NCI-H1436 (cell line): ENCODE data around the gene FLAD1.
"Not testable (repeated sequence)": the region's sequence is repeated elsewhere in the genome, so short reads cannot be mapped to it uniquely, and the experiment has no call there.

ENCODE experiments used
- DNase-seq: peaks from one replicate; lab custom pipeline; 2025; lab: John Stamatoyannopoulos, UW

Gene FLAD1

GRCh38 chr1:154990276-154990675, 7.1 kb downstream of the FLAD1 start:
- no peak for DNase-seq

- no peak for DNase-seq
Observed at GRCh38 chr1:154992721-154993571, 9.8 kb downstream of the FLAD1 start.

- DNase-seq, result no peak
Observed at GRCh38 chr1:154993572-154994268, 10.6 kb downstream of the FLAD1 start, which contains the start of gene LENEP. TSS of gene LENEP (plus strand) at chr1:154993586. CDS start at chr1:154993608, 22 bp downstream.

- DNase-seq, result no peak
Observed at GRCh38 chr1:154994269-154994587, 11.1 kb downstream of the FLAD1 start.

- DNase-seq, result no peak
Observed at GRCh38 chr1:154994591-154994990, 11.4 kb downstream of the FLAD1 start.

GRCh38 chr1:154995301-154995983, 12.3 kb downstream of the FLAD1 start:
- not testable (repeated sequence) for DNase-seq

- no peak for DNase-seq
Observed at GRCh38 chr1:154996966-154997701, 14.0 kb downstream of the FLAD1 start.

GRCh38 chr1:154998201-154998780, 15.1 kb downstream of the FLAD1 start:
- no peak for DNase-seq

- DNase-seq, result peak; percentile 41
Observed at GRCh38 chr1:154998818-154999570, 15.8 kb downstream of the FLAD1 start.

- DNase-seq, result no peak
Observed at GRCh38 chr1:154999571-155000410, 16.6 kb downstream of the FLAD1 start.

- DNase-seq, result no peak
Observed at GRCh38 chr1:155000411-155000725, 17.2 kb downstream of the FLAD1 start.

- DNase-seq, result peak; percentile 63
Observed at GRCh38 chr1:155000726-155001424, 17.7 kb downstream of the FLAD1 start.

- DNase-seq, result no peak
Observed at GRCh38 chr1:155001425-155001674, 18.2 kb downstream of the FLAD1 start.

- peak; percentile 96 for DNase-seq
Observed at GRCh38 chr1:155001675-155002463, 18.7 kb downstream of the FLAD1 start.

GRCh38 chr1:155002464-155003226, 19.5 kb downstream of the FLAD1 start, which contains the start of gene ZBTB7B:
TSS of gene ZBTB7B (plus strand) at chr1:155002802. CDS start at chr1:155014661, 11,859 bp downstream.
- DNase-seq, result no peak

GRCh38 chr1:155003227-155003765, 20.2 kb downstream of the FLAD1 start:
- no peak for DNase-seq

GRCh38 chr1:155003766-155004351, 20.7 kb downstream of the FLAD1 start:
- DNase-seq, result no peak
